Measurements from ENCODE around the gene SPECC1. TPM values are rescaled to one million over a fixed set of nuclear protein-coding genes. Genes with fewer than 3 reads are reported as not detected.

SPECC1 gene
- total and polyA plus RNA-seq, 2 of the 13 experiments (the other 11 are each of a cell fraction or from before 2014, with no cell fraction given), result 2.3 to 6.9 TPM

DNA sequence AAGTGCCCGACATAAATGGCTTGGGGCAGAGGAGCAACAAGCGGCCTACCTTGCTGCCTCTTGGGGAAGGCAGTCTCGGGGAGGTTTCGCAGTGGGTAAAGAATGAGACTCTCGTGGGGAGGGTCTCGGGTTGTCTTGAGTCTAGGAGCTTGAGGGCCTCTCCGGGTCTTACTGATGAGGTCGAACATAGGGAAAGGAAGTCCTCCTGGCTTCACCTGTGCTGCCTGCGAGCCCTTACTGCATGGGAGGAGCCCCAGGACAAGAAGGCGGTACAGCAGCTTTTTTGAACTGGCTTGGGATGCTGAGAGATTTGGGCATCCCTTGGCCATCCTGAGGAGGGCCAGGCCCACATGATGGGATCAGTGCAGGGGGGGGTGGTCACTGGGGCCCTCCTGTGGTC, 71.4 kb downstream of the SPECC1 start:
- Histone ChIP-seq H3K4me3 (replicated peaks in 1 of 3; ENCODE audit: insufficient read depth in 1 of 3, low read depth in 2 of 3, low read length in 3 of 3) (no peak overlapping the region), H3K79me2 (ENCODE audit: insufficient read depth, low read length) (no peaks in the 10 kb centered on the region), H3K9me3 (ENCODE audit: low read length) (no peaks in the 10 kb centered on the region), H3K4me2 (ENCODE audit: low read depth, low read length) (no peak overlapping the region), H3K36me3 (replicated peaks in 1 of 2; ENCODE audit: control insufficient read depth in 1 of 2, insufficient read depth in 2 of 2, low read length in 2 of 2) (no peaks in the 10 kb centered on the region), H3K27ac (ENCODE audit: extremely low read length, insufficient read depth, low read length) (no peak overlapping the region), H3K4me1 (ENCODE audit: insufficient read depth, low read length) (no peaks in the 10 kb centered on the region), H4K20me1 (ENCODE audit: insufficient read depth, low read length) (no peaks in the 10 kb centered on the region), H3K27me3 (ENCODE audit: control insufficient read depth in 1 of 2, insufficient read depth in 2 of 2, low read length in 2 of 2) (peaks cover 0 to 26% of the 10 kb centered on the region in 2 experiments; a peak in 2 of 5 replicates), H3K9ac (ENCODE audit: insufficient read depth, low read depth, low read length) (no peak overlapping the region), H2AFZ (ENCODE audit: low read length) (no peak overlapping the region)
- intact Hi-C loops (cut with micrococcal nuclease; ENCODE audit: unreplicated experiment) (no loop called here), in situ Hi-C loops (cut with HindIII; ENCODE audit: extremely low pct_ligation_motif_present, low pct_unique_long_range_greater_than_20kb) (no loop called here)
- FAIRE-seq (no peak), ATAC-seq (no peak), DNase-seq (ENCODE audit: low spot score) (no peak)
- BruUV-seq (replicated peaks), result no TSS peak
- TF ChIP-seq NFE2L1 (CRISPR knock-in tag; IDR thresholded peaks at IDR 0.05; ENCODE audit: borderline replicate concordance) (no peak), MXI1 (IDR thresholded peaks at IDR 0.05; ENCODE audit: borderline replicate concordance, low read depth, low read length) (no peak), NR1H2 (CRISPR knock-in tag; IDR thresholded peaks at IDR 0.05; ENCODE audit: borderline replicate concordance, low read depth) (no peak), UBTF (CRISPR knock-in tag; IDR thresholded peaks at IDR 0.05) (no peak), REPIN1 (CRISPR knock-in tag; IDR thresholded peaks at IDR 0.05; ENCODE audit: borderline replicate concordance, low read depth) (no peak), SRY (CRISPR knock-in tag; IDR thresholded peaks at IDR 0.05) (no peak), ZNF747 (CRISPR knock-in tag; IDR thresholded peaks at IDR 0.05; ENCODE audit: borderline replicate concordance) (no peak), CCDC6 (CRISPR knock-in tag; IDR thresholded peaks at IDR 0.05) (no peak), DNMT1 (CRISPR knock-in tag; IDR thresholded peaks at IDR 0.05) (no peak), GABPB1 (CRISPR knock-in tag; IDR thresholded peaks at IDR 0.05) (no peak), KLF12 (CRISPR knock-in tag; IDR thresholded peaks at IDR 0.05; ENCODE audit: borderline replicate concordance) (no peak), SP4 (CRISPR knock-in tag; IDR thresholded peaks at IDR 0.05) (no peak)
- 30% methylated on average over 8 of the region's 10 CpGs for WGBS (ENCODE audit: low lambda C conversion rate)
- CTCF ChIA-PET (ENCODE audit: low intra/inter-chr PET ratio, low total read pairs), result no interaction called here
- POLR2A ChIA-PET, result no interaction called here
